HG03108 (cell line): ENCODE data around the gene DDB1.

Source experiments
- ATAC-seq: cut with Tn5 transposase; IDR thresholded peaks from one replicate; pipeline ENCODE4 v1.9.1; 2021; ENCODE audit warnings: moderate library complexity; ENCODE audit not compliant: unreplicated experiment

DDB1 gene

DNA sequence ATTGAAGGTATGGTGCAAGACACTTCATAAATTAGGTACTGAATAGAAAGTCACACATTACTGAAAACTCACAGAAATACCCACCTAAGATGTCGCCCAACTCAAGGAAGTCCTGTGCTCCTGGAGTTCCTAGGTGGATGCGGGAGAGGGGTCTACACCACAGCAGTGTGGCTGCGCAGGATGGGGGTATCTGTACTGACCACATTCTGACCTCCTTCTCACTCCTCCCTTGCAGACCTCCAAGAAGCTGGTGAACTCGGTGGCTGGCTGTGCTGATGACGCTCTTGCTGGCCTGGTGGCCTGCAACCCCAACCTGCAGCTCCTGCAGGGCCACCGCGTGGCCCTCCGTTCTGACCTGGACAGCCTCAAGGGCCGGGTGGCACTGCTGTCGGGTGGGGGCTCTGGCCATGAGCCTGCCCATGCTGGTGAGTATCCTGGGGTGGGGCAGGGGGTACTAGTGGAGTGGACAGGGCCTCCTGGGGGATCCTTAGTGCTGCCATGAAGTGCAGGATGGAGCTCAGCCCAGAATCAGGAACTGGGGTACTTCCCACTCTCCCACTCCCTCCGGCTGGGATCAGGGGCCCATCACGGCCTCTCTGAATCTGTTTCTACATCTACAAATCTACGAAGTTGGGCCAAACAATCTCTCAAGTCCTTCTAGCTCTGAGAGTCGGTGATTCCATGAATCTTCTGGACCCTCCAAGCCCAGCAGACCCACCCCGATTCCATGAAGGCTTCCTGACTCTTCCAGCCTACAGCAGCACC is 5.0 kb upstream of the DDB1 start:
- no peak for ATAC-seq

DNA sequence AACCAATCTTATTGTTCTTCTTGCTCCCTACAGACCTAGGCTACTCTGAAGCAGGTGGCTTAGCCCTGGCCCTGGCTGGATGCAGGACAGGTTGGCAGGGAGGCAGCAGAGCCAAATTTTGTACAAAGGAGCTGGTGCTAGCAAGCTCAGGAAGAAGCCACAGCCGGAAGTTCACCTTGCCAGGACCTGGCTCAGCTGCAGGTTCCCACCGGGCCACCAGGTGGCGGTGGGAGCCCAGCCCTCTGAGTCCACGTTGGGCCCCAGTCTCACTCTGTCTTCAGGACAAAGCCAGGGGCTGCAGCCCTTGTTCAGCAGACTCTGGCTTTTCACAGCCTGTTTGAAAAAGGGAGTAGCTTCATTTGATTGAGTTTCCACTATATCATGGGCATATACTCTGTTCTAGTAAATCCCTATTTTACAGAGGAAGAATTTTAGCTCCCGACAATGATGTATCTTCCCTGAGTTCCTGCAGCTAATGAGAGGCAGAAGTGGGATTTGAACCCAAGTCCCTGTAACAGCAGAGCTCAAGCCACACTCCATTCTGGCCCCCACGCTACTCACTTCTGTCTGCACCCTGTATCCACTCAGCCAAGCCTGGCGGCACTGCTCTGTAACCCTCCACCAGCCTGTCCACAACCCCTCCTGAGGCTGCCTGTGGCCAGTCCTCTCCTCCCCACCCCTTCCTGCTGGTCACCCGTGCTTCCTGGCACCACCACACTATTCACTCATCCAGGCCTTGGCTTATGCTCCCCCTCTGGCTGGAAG is 3.4 kb upstream of the DDB1 start:
- ATAC-seq, result peak; percentile 46

DNA sequence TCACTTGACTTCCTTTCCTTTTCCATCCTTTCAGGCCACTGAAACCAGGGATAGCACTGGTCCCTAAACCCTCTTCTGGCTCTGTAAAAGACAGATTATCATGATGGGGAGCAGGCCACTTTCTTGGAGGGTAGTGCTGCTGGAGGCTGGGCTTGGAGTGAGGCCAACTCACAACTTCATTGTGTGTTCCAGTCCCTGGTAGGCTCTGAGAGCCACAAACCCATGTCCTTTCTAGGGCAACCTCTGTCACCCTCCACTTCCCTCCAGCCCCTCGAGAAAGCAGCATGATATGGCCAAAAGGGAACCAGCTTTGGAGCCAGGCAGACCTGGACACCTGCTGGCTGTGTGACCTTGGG is 2.4 kb upstream of the DDB1 start:
- no peak for ATAC-seq

DNA sequence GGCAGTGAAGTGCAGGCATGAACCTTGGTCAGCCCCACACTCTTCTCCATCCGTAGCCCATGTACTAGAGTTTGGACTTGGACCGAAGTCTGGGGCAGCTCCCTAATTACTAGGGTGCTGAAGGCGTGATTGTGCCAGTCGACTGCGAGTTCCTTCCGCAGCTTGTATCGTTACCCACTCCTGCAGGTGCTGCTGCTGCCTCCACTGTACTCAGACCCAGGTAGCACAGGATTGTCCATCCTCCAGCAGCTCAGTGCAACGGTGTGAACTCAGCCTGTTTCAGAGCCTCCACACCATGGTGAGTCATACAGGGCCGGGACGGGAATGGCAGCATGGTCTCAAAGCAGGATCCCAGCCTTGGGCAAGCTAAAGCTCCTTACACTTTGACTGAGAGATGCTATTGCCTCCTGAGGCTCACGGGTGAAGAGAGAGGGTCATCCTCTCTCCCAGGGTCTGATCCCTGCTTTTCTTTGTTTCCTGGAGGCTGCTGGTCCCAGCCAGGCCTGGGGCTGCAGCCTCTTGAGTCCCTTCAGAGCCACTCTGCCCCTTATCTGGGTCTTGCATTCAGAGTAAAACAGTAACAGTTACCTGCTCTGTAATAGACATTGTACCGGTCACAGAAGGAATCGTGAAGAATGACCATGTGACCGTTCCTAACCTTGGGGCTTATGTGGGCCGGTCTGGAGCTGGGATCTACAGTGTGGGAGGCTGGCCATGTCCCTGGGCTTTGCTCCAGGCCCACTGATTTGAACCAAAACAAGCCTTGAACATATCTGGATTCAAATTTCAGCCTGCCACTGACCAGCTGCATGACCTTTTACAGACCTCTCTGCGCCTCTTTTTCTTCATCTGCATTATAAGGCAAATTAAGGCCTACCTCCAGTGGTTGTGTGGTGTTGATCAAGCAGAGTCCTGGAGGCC is 1.8 kb upstream of the DDB1 start:
- ATAC-seq, result no peak

DNA sequence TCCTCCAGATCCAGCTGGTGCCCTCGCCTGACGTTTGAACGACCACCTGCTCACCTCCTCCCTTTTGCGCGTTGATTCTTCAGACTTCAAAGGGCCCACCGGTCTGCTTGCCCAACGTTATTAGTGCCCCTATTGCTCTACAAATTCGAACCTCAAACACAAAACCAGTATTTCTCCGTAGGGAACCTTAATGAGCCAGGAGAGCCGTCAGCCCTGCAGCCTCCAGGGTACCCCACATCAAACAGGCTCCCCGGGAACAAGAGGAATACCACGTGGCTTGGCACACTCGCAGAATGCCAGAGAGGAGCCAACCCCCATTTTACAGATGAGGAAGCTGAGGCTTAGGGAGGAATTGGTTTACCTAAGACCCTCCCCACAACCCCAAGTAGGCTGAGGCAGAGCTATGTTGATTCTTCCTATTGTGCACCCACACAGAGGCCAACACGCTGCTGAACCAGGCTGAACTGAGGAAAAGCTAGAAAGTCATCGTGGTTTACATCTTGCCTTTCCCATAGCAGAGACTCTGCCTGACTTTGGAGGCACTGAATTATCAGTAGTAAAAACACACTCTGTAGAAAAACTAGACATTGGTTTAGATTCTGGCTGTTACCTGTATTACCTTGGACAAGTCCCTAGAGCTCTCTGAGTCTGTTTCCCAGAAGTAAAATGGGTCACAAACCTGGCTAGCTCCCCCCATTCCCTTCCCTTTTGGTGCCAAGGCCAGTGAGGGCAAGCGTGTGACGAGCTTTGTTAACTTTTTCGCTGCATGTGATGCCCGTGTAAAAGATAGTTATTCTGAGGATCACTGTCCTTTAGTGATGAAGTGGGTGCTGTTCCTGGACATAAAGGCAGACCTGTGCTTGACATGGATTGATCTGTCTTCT is 887 bp upstream of the DDB1 start:
- ATAC-seq, result no peak

DNA sequence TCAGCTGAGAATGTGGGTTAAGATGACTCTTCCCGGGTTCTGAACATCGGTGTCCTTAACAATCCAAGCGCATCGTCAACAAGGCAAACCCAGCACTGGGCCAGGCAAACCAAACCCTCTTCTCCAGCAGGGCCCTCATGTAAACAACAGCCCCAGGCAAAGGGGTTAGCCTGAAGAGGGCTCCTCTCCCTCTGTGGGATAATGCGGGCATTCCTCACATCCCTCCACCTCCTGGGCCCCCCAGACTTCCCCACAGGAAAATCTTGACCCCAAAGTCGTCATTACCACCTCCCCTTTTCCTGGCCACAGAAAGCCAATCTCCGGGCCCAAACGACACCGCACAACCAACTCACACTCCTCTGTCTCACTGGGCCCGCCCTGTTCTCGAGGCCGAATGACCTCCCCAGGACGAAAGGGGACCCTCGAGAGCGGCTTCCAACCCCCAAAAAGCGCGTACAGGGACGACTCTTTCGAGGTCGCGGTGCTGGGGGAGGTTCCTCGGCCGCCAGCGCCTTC is 566 bp downstream of the DDB1 start:
- ATAC-seq, result no peak

DNA sequence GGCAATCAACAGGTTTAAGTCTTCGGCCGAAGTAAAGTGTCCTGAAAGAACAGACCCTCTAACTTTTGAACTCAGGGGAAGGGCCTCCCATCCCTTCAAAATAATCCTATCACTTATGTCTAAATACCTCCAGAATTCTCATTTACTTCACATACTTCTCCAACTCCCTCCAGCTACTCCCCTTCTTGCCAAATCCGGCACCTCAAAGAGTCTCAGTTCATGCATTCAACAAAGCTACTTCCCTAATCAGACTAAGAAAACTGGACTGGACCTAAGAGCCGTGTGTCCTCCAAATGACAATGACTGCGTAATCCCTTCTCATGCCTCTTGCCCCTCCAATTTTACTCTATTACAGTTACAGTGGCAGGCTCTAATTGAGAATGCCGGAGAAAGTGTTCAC is 1.3 kb downstream of the DDB1 start:
- no peak for ATAC-seq

DNA sequence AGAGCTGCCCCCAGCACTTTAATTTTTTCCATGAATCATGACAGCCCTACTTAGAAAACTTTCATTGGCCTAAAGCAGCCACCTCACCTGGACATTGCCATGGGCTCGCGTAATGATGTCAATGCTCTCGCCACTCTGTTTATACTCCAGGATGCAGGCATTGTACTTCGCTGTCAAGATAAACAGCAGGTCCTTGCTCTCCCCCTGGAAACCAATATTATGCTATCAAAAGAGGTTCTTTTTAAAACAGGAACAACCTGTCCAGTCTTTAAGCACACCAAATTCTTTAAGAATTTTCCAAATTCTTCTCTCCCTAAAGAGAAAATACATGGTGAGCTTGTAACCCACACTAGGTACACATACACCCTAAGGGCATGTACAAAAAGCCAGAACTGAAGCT is 3.0 kb downstream of the DDB1 start:
- no peak for ATAC-seq

DNA sequence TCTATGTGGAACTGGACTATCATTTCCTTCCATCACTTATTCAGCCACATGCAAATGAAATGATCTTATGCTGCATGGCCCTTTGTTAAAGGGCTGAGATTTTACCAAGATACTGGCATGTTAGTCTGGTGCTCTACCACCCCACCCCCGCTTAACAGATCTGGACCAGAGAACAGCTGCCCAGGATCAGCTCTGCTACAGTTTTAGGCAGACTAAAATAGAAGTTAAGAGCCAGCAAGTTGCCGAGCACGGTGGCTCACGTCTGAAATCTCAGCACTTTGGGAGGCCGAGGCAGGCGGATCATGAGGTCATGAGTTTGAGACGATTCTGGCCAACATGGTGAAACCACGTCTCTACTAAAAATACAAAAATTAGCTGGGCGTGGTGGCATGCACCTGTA is 4.6 kb downstream of the DDB1 start:
- no peak for ATAC-seq

DNA sequence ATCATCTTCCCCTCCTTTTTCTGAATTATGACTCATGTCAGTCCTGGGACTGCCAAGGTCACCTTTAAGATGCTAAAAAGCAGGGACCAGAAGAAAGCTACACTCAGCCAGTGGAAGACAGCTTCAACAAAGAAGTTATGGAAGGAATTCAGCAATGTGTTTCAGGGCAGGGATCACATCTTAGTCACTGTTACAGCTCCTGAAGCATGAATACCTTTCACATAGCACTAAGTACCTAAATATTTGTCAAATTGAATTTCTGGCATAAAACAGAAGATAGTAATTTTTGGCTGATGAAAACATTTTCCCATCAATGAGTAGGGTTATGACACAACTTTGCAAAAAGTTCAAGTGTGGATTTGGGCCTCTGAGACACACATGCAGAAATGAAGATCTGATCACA is 5.2 kb downstream of the DDB1 start:
- no peak for ATAC-seq

DNA sequence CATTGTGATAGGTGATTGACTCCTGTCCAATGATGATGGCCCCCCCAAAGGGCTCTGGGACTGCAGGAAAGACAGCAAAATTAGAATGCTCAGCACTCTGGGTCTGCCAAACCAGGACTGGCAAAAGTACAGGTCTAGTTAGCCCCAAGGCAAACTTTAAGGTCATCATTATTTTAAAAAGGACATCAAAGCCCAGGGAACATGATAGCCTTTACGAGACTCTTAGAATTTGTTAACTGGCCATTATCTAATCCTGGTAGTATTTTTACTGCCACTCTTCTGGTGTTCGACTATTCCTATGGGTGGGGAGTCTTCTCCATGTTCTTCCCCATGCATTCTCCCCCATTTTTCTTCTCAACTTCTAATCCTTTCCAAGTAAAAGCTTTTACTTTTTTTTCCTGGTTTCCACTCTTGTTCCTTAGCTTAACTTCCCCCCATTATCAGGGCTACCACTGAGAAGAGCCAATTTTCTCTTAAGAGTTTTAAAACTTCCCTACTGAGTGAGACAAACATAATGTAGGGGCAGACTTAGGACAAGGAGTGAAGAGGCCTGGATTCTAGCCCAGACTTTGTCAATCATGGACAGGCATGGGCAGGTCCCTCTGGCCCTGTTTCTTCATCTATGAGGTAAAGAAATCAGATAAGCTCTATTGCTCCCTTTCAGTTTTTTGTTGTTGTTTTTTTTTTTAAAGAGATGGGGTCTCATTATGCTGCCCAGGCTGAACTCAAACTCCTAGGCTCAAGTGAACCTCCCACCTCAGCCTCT is 7.1 kb downstream of the DDB1 start:
- ATAC-seq, result no peak

DNA sequence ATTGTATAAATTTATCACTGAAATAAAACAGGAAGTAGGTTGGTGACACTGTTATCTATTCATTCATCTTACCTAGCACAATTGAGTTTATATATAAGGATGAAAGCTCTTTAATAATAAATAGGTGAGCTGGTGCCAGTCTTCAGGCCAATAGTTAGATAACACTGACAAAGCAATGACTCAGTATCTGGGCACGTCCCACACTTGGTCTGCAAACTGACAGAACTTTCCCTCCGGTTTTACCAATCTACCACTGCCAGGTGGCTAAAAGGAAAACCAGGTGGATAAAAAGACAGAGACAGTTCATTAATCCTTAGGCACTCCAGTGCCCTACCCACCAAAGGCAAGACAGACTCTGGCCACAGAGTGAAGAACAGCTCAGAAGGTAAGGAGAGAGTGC is 17.6 kb downstream of the DDB1 start:
- ATAC-seq, result no peak

DNA sequence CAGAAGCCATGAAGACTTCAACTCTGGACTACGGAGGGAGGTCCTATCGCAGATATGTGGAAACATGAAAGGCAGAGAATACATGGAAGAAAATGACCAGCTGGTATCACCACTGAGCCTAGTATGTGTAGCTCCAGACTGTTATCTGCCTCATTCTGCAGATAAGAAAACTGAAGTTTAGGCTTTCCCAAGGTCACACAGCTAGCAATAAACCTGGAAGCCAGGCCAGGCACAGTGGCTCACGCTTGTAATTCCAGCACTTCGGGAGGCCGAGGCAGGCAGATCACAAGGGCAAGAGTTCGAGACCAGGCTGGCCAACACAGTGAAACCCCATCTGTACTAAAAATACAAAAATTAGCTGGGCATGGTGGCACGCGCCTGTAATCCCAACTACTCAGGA is 22.2 kb downstream of the DDB1 start:
- no peak for ATAC-seq

DNA sequence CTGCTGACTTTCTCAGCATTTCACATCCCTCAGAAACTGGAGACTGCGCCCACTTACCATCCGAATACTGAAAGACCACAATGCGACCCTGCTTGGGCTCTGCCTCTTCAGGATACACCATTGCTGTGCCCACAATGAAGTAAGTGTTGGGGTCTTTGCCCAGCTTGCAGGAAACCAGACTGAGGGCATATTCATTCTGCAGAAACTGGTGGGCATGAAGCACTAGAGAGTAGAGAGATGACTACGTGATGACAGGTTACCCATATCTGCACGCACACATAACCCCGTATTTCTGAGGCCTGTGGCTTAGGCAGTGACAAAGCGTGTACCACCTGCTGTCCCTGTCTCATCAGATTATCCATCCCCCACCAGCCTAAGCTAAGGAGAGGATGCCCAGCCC is 23.2 kb downstream of the DDB1 start:
- ATAC-seq, result no peak

DNA sequence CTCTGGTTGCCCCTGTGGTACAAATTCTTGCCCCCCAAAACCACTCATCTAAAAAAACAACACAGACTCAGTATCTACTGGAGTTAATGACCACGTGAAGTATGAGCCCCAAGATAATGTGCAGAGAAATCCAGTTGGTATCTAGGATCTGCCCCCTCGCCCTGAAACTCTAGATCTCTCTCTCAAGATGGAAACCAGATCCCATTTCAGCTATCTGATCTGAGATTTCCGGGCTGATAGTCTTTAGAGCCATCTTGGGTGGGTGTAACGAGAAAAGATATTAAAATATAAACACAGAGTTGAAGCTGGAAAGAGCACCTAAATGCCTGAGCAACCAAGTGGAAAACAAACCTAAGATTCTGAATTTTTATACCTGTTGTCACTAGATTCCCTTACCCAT is 23.8 kb downstream of the DDB1 start:
- ATAC-seq, result no peak

DNA sequence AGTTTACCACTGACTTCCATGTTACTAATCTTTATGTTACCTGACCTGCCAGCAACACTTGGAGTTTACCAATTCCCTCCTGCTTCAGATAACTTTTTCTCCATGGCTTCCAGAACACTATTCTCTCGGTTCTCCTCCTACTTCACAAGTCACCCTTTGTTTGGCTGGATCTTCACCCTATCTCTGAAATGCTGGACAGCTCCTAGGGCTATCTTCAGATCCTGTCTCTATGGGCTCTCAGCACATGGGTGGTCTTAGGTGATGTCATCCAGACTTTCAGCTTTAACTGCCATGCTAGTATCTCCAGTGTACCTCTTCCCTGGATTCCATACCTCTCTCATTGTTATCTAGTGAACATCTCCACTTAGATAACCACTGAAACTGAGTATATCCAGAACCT is 25.6 kb downstream of the DDB1 start:
- ATAC-seq, result no peak

DNA sequence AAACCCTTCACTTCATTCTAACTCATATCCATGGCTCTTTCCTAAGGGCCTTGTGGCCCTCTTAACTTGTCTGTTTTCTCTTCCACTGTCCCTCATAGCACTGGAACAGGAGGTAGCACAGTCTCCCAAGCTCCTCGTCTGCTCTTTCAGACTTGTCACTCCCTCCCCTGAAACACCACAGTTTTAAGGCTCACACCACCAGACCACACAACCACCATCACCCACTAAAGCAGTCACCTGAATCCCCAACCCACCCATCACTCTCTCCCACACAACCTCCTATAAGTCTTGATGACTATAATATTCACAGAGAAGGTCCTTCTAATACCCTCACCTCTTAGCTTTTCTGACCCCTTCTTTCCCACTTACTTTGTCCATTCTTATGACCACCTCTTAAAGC is 26.7 kb downstream of the DDB1 start:
- ATAC-seq, result no peak

DNA sequence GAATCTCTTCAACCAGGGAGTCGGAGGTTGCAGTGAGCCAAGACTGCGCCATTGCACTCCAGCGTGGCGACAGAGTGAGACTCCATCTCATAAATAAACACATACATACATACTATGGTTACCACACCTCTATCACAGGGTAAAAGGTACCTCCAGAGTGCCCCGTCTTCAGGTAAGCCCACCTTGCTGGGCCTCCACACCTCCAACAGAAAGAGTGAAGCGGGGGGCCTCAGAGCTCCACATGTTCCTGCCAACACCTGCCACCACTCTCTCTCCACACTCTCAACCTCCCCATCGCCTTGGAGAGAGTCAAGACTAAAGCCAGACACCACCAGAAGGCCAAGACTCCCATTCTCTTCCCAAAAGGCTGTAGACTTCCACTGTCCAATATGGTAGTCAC is 27.5 kb downstream of the DDB1 start:
- ATAC-seq, result no peak

DNA sequence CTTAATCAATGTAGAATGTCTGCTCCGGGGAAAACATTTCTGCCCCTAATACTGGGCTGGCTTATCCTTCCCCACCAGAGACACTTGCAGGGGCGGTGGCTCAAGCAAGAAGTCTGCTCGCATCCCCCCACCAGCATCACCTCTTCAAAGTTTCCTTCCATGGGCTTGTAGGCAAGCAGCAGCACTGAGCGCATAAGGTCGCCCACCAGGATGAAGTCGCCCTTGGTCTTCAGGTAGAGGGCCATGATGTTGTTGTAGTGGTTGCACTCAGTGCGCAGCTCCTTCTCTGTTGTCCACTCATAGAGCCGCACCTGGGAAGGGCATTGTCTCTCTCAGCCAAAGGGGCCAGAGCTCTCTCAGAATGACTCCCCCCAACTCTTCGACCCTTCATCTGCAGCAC is 29.2 kb downstream of the DDB1 start:
- ATAC-seq, result no peak

DNA sequence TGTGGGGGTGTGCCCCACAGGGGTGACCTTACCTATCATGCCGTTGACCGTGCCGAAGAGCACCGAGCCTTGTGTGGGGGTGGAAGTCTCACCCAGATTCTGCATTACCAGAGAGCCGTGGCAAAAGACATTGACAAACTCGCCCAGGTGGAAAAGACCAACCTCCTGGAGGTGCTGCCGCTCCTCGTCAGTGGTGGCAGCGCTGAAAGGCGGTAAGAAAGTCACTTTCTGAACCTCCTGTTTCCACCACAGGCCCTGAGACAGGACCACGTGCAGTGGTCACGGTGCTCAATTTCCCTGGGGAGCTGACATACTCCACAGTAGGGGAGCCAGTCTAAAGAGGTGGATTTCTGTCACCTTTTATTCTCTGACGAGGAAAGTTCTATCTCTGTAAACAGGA is 30.4 kb downstream of the DDB1 start:
- ATAC-seq, result no peak
